ENCODE data around the gene LRIG1. TPM values are rescaled to one million over a fixed set of nuclear protein-coding genes. Genes with fewer than 3 reads are reported as not detected.
A peak's percentile ranks its signal among the peaks of the same experiment; 100 is the strongest.

The LRIG1 gene
- total and polyA plus RNA-seq, 2 donors from 2014 or later = 8.2 to 20.6 TPM

DNA sequence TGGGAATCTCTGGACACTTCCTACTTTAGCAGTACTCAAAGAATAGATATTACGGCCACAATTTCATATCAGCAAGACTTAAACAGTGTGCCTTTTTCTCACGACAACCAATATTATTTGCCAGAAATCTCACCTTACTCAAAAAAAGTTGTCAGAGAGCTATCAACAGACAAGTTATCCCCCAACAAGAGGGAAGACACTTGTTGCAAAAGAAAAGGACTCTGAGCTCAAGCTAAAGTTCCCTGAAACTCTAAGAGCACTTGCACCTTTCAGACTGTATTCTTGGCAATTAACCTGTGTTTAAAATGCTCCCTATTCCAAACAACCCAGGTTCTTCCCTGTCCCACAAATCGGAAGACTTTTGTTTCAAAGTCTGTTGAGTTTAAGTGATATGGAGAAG lies 4.5 kb downstream of the LRIG1 start:
- Histone ChIP-seq H3K4me1 (ENCODE audit: control insufficient read depth in 2 of 3, insufficient read depth in 2 of 3, low read depth in 1 of 3, low read length in 3 of 3) (peaks cover 0 to 10% (median 9%) of the 10 kb centered on the region in 3 donors), H3K27me3 (ENCODE audit: control insufficient read depth, insufficient read depth, low read length) (no peaks in the 10 kb centered on the region), H3K27ac (ENCODE audit: low read depth in 2 of 2, low read length in 2 of 2) (no peak overlapping the region), H3K9ac (ENCODE audit: low read length in 3 of 3) (no peak overlapping the region), H3K9me3 (ENCODE audit: control insufficient read depth in 2 of 3, insufficient read depth in 1 of 3, low read length in 3 of 3) (no peaks in the 10 kb centered on the region), H3K36me3 (ENCODE audit: control insufficient read depth in 2 of 3, insufficient read depth in 3 of 3, low read length in 3 of 3) (no peaks in the 10 kb centered on the region), H3K4me3 (ENCODE audit: low read length in 3 of 3) (no peak overlapping the region)
- intact Hi-C loops (cut with DNase I) = no loop called here
- TF ChIP-seq CTCF (IDR thresholded peaks at IDR 0.05; ENCODE audit: borderline replicate concordance, extremely low read depth, insufficient read depth) = no peak
- DNase-seq = no peak
- FAIRE-seq = no peak

DNA sequence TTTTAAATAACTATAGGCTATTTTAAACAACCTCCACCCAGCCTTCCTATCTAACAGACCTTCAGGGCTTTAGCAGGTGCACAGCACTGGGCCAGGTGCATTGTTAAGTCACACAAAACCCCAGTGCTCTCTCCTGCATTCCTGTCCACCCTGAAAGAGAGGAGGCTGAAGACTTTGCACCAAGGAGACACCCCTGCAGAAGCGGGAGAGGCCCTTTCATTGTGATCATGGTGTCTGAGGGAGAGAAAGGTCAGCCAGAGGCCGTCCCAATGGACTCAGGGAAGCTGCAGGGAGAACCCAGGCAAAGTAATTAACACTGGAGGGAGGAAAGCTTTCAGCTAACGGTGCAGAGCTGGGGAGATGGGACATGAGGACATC lies 5.2 kb downstream of the LRIG1 start:
- DNase-seq = peak in 1 of 5 donors; percentile 46
- no peaks in the 10 kb centered on the region for H3K36me3 ChIP-seq (ENCODE audit: control insufficient read depth in 2 of 3, insufficient read depth in 3 of 3, low read length in 3 of 3)
- no peaks in the 10 kb centered on the region for H3K27me3 ChIP-seq (ENCODE audit: control insufficient read depth, insufficient read depth, low read length)
- intact Hi-C loops (cut with DNase I) = no loop called here
- no peak for FAIRE-seq
- H3K9me3 ChIP-seq (ENCODE audit: control insufficient read depth in 2 of 3, insufficient read depth in 1 of 3, low read length in 3 of 3) = no peaks in the 10 kb centered on the region
- H3K4me1 ChIP-seq (ENCODE audit: control insufficient read depth in 2 of 3, insufficient read depth in 2 of 3, low read depth in 1 of 3, low read length in 3 of 3) = peaks cover 0 to 11% (median 10%) of the 10 kb centered on the region in 3 donors
- no peak overlapping the region for H3K4me3 ChIP-seq (ENCODE audit: low read length in 3 of 3)
- H3K9ac ChIP-seq (ENCODE audit: low read length in 3 of 3) = no peak overlapping the region
- no peak overlapping the region for H3K27ac ChIP-seq (ENCODE audit: low read depth in 2 of 2, low read length in 2 of 2)
- TF ChIP-seq CTCF (IDR thresholded peaks at IDR 0.05; ENCODE audit: borderline replicate concordance, extremely low read depth, insufficient read depth) = no peak

DNA sequence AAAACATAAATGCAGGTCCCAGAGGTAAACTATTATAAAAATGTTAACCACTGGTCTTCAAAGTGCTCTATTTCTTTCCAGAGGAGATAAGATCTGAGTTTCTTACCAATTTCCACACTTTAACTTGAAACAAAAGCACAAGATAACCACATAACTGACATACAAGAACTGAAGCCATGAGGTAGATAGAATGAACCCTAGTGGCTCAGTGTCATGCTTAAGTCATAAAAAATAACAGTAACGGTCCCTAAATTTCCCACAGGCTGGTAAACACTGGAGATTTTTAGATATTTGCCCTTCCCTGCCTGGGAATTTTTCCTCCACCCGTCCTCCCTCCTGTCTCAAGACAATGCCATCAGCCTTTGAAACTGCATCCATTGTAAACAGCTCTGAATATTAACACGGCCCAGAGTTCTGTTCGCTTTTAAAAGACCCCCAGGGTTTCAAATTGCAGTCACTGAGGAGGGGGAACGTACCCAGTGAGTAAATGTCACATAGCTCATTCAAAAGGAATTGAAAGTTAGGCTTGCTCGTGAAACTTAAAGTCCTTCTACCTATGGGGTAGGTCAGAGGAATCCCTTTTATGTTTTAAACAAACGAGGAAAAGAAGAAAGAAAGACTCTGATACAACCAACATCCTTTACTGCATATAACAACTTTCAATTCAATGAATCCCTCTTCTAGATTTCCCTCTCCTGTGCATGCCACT lies 5.7 kb downstream of the LRIG1 start:
- intact Hi-C loops (cut with DNase I) = no loop called here
- H3K27me3 ChIP-seq (ENCODE audit: control insufficient read depth, insufficient read depth, low read length) = no peaks in the 10 kb centered on the region
- no peaks in the 10 kb centered on the region for H3K36me3 ChIP-seq (ENCODE audit: control insufficient read depth in 2 of 3, insufficient read depth in 3 of 3, low read length in 3 of 3)
- peaks cover 0 to 13% (median 10%) of the 10 kb centered on the region in 3 donors for H3K4me1 ChIP-seq (ENCODE audit: control insufficient read depth in 2 of 3, insufficient read depth in 2 of 3, low read depth in 1 of 3, low read length in 3 of 3)
- H3K4me3 ChIP-seq (ENCODE audit: low read length in 3 of 3) = no peak overlapping the region
- no peak for FAIRE-seq
- no peak overlapping the region for H3K27ac ChIP-seq (ENCODE audit: low read depth in 2 of 2, low read length in 2 of 2)
- no peak overlapping the region for H3K9ac ChIP-seq (ENCODE audit: low read length in 3 of 3)
- no peak for DNase-seq
- no peaks in the 10 kb centered on the region for H3K9me3 ChIP-seq (ENCODE audit: control insufficient read depth in 2 of 3, insufficient read depth in 1 of 3, low read length in 3 of 3)
- TF ChIP-seq CTCF (IDR thresholded peaks at IDR 0.05; ENCODE audit: borderline replicate concordance, extremely low read depth, insufficient read depth) = no peak
